NOMO-1 (cell line): ENCODE results near the gene CAMTA2.
A peak's percentile ranks its signal among the peaks of the same experiment; 100 is the strongest.

Experiments used
- DNase-seq, 2 experiments: peaks; one replicate each; lab custom pipeline; 2025; ENCODE audit not compliant: unreplicated experiment in 2 of 2; lab: John Stamatoyannopoulos, UW

CAMTA2 gene

DNA sequence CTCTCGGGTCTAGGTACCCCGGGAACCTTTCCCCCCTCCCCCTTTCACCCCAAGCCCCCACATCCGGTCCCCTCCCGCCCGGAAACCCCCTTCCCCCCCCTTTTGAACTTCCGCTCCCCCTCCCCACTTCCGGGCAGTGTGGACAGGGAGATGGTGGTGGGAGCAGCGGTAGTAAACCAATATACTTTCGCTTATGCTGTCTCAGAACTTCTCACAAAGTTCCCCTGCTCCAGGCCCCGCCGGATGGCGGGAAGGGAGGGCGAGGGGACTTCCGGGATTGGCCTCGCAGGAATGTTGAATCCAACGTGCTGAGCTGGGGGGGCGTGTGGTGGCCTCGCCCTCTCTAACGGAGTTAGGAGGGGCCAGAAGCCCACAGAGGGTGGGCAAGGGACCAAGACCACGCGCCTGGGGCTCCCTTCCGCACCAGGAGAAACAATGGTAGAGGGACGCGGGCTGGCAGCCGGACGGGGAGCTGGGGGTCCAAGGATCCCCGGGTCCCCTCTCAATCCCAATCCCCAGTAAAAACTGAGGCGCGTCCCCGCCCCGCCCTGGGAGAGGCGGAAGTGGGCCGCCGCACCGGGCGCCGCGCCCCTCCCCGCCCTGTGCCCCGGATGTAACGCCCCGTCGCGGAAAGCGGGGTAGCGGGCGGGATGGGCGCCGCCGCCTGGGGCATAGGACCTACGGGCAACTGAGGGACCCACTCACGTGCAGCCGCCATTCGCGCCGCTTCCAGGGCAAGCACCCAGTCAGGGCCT lies 39.9 kb downstream of the CAMTA2 start:
- peak in 1 of 2 experiments; percentile 45 for DNase-seq

DNA sequence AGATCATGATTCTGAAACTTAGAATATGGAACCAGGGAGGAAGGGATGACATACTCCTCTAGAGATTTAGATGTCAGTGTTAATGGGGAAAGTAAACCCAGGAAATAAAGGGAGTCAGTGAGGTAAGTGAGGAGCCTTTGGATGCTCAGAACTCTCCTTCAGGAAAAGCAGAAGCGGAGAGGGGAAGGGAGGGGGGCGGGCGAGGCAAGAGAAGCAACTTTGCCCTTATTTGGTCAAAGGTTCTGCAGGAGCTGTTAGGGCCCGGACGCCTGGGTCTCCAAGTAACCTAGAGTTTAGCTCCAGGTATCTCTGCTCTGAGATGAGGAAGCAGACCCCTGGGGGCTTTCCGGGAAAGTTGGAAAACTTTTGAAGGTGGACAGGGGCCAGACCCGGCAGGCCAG lies 40.5 kb downstream of the CAMTA2 start:
- peak; percentile 30 to 35 for DNase-seq

DNA sequence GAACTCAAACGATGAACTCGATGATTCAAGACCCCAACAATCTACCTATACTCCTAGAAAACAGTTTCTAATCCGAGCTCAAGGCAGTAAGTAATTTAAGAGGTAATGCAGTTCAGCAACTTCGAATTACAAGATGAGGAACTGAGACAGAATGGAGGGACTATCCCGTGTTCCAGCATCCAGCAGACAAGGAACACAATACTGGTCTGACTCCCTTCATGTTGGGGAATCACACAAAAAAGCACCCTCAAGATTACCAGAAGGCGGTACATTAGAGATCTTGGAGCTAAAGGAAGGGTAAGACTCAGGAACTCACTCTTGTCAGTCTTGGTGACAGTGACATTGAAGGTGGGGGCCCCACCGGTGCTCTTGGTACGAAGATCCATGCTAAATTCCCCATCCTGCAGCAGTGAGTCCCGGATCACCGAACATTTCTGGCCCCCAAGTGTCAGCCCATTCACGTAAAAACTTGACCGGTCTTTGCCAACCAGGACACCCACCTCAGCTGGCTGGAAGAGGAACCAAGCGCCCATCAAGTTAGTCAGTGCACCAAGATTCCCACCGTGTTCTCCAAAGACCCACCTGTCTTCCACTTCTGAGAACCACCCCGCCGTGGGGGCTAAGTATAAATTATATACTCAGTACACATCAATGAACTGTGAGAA lies 41.0 kb downstream of the CAMTA2 start:
- DNase-seq, result peak in 1 of 2 experiments; percentile 15

DNA sequence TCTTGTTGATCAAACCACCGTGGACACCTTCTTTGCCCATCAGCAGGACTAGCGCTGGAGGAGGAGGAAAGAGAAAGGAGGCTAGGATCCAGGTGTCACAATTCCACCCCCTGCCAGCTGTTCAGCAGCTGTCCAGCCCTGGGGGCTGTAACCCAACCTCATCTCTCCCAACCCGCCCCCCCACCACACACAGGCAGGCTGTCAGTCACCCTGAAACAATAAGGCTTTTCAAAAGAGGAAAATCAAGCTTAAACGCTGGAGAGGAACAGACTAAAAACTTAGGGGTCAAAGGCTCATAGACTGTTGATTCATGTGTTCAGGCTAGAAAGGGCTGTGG lies 41.6 kb downstream of the CAMTA2 start:
- DNase-seq, result no peak

DNA sequence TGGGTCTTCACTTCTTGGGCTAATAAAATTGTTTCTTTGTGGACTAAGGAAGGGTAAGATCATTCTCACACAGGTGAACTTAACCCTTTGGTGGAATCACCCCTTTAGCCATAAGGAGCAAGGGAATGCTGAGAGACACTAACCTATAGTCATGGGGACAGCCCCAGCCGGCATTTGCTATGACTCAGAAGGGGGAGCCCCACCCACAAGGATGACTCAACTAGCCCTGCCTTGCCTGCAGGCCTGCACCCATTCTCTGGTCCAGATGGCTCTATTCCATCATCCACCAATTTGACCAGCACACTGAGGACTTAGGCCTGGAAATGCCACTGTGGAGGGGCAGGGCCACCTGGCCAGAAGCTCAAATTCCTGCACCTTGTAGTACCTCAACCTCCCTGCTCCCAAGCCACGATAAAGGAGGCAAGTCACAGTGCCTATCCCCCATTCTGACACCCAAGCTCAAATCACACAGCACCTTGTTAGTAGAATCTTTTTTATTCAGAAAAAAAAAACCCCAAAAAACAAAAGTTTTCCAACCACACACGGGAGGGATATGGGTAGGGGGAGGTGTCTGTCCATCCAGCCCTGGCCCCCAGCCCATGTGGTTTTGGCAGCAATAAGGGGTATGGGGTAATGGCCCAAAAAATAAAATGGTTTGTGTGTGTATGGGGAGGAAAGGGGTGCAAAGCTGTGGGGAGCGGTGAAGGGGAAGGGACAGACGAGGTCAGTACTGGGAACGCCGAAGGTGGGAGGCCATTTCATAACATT lies 42.1 kb downstream of the CAMTA2 start:
- DNase-seq, result peak; percentile 79 to 81

DNA sequence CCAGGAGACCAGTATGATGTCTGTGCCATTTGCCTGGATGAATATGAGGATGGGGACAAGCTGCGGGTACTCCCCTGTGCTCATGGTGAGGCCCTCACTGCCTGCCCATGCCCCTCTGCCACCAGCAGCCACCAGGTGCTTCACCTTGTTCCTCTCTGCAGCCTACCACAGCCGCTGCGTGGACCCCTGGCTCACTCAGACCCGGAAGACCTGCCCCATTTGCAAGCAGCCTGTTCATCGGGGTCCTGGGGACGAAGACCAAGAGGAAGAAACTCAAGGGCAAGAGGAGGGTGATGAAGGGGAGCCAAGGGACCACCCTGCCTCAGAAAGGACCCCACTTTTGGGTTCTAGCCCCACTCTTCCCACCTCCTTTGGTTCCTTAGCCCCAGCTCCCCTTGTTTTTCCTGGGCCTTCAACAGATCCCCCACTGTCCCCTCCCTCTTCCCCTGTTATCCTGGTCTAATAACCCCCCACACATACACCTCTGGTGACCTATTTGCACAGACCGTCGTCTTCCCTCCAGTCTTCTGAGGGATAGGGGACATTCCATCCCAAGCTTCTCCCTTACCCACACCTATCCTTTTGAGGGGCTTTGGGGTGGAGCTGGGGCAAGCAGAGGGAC lies 42.8 kb downstream of the CAMTA2 start:
- DNase-seq, result no peak

DNA sequence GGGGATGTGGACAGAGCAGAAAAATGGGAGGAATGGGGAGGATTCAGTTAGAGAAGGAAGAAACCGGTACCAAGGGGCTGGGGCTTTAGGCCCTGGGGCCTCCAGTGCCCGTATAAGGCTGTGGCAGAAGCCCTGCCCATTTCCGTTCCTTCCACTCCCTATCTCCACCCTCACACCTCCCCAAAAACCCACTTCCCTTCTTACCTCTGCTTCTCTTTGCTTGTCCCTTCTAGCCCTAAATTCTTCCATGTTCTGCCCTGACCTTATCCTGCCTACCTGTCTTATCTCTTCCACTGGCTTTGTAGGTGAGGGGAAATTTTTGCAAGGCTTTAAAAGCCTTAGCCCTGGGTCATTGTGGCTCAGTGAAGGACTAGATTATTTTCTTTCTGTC lies 43.3 kb downstream of the CAMTA2 start:
- peak; percentile 84 to 89 for DNase-seq

DNA sequence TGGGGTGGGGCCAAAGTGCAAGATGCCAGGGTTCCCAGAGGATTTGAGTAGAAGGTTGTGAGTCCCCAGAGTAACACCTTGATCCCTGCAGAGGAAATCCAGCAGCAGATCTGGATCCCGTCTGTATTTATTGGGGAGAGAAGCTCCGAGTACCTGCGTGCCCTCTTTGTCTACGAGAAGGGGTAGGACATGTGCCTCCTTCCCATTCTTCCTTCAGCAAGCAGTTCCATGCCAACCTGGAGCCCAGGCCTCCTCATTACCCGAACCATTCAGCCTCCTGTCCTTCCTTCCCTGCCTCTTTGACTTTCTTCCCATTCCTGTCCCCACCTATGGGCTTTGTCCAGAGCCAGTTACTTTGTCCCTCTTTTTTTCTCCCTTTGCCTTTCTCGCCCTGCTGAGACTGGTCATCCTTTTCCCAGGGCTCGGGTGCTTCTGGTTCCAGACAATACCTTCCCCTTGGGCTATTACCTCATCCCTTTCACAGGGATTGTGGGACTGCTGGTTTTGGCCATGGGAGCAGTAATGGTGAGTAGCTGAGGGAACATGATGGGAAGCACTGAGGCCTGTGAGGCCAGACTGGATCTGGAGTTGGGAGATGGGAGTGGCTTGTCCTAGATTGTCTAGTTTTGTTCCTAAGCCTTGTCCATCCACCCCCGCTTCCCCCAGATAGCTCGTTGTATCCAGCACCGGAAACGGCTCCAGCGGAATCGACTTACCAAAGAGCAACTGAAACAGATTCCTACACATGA lies 44.5 kb downstream of the CAMTA2 start:
- no peak for DNase-seq

DNA sequence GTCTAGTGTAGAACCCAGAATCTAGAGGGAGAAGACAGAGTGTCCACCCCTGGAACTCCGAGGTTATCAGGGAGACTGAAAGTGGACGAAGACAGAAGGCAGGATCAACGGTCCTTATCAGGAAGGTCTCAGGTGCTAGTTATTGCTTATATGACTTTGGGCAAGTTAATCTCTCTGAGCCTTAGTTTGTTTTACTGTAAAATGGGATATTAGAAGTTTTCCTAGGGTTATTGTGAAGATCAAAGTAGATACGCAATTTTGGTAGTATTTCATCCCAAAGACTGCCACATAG lies 46.2 kb downstream of the CAMTA2 start:
- no peak for DNase-seq

DNA sequence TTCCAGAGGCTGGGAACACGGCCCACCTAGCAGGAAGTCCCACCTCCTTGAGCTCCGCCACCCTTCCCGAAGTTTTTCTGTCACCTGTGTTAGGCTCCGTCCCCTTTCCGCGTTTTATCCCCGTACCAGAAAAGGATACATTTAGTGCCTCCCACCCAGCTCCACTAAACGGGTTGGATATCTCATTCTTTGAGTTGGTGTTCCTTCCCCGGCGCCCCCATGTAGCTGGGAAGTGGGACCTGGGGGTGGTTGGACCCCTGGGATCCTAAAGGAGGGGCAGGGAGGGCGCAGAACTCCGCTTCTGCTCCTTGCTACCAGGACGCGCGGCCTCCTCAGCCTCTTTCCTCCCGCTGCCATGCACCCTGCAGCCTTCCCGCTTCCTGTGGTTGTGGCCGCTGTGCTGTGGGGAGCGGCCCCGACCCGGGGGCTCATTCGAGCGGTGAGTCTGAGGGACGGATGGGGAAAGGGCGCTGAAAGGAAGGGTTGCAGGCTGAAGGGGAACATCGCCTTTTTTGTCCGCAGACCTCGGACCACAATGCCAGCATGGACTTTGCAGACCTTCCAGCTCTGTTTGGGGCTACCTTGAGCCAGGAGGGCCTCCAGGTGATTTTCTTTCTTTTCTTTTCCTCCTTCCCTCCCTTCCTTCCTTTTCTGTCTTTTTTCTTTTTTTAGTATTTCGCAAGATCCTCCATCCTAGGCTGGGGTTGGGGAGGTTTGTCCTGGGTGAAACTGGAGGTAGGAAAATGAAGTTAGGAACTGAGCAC lies 46.7 kb downstream of the CAMTA2 start:
- no peak for DNase-seq

DNA sequence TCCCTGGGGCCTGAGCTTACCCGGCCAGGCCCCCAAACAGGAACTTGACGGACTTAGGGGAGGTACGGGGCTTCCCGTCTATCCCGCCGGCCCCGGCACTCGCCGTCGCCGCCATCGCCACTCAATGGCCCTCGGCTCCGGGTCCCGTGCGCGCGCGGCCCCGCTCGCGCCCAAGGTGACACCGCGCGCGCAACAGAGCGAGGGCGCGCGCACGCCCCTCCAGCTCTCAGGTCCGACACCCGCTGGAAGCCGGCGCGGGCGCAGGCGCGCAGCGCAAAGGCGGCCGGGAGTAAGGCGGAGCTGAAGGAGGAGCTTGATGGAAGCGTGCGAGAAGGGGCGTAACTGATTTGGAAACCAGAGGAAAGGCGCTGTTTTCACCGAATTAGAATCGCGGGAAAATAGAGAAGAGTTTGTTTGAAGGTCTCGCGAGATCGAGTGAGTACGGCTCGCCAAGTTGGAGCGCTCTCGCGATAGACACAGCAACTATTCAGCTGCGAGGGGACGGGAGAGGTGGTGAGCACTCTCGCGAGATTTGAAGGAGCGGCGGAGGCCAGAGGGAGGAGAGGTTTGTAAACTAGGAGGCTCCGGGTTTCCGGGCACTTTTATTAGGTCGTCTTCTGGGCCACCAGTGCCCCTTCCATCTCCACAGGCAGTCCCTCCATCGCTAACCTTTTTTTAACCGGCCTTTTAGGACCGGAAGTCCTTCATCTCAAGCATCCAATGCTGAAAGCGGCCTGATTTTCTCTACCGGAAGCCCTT lies 47.5 kb downstream of the CAMTA2 start, which contains the start of the genes RNF167 and SLC25A11:
RNF167 (plus strand) TSS at position 473 of the 759 bp plus-strand sequence. CDS start 642 bp downstream, outside the sequence.
SLC25A11 (minus strand) TSS at position 251 of the 759 bp plus-strand sequence; CDS start at position 115, 136 bp downstream.
- DNase-seq, result peak; percentile 99

DNA sequence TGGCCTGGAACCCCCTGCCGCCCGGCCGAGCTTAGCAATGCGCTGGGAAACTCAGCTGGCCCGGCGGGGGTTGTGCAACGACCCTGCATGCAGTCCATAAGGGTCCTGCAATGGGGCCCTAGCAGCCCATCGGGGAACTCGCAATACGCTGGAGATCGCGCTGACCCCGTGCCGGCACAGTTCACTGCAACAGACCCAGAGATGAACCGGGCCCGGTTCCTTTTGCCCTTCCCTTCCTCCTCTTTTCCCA lies 48.0 kb downstream of the CAMTA2 start:
- no peak for DNase-seq

DNA sequence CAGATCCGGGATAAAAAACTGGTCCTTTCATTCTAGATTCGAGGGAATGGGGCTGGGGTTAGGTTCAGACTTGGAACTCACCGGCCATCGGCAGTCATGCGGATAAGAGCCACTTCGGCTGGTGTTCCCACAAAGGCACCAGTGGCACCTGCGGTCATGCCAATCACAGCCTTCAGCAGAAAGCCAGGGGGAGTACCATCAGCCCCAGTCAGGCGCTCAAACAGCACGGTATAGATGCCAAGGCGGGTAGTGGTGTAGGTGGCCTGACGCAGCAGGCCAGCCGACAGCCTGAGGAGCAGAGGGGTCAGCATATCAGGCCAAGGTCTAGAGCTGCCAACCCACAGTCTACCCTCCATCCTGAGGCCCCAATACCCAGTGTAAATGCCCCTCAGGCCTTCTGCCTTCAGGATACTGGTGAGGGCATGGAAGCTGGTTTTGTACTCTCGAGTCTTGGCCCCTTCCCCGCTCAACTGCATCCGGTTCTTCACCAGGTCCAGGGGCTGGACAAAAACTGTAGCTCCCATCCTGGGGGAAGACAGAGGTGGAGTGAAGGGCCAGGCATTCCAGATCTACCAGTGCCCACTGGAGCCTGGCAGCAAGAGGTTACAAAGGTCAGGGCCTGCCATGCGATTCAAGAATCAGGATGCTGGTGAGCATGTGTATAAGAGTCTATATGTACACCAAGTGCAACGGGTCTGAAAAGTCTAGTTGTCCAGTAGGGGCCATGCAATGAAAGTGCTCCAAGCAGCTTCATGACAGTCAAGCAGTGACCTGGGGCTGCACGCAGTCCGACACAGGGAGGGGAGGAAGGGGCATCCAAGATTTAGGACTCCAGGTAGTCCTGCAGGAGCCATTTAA lies 48.6 kb downstream of the CAMTA2 start:
- peak in 1 of 2 experiments; percentile 12 for DNase-seq

DNA sequence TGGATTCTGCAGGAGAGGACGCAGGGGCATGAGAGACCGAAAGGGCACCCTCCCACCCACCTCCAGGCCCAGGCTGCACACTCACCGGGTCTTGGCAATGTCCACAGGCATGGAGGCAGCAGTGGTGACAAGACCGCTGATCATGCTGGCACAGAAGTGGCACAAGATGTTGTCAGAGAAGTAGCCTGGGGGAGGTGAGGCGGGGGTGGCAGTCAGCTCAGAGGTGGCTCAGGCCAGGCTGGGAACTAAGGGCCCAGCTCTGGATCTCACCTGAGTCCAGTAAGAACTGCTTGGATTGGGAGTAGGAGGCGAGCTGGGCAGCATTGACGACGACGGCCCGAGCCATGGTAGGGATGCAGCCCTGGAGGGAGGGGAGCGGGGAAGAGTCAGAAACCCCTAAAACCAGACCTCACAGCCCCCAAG lies 49.4 kb downstream of the CAMTA2 start:
- DNase-seq, result no peak

DNA sequence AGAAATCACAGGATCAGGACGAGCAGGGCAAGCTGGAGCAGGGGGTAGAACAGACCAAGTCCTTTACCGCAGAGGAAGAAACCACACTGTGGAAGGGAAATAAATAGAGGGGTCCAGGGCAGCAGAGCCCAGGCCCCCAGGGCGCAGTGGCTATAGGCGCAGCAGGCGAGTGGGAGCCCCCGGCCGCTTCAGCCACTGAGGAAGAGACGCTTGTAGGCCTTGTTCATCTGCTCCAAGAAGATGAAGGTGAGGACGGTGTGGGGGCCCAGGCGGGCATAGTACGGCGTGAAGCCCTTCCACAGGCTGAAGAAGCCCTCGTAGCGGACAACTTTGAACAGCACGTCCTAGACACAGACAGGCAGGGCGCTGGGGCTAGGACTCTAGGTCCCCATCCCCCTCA lies 49.9 kb downstream of the CAMTA2 start:
- DNase-seq, result no peak

DNA sequence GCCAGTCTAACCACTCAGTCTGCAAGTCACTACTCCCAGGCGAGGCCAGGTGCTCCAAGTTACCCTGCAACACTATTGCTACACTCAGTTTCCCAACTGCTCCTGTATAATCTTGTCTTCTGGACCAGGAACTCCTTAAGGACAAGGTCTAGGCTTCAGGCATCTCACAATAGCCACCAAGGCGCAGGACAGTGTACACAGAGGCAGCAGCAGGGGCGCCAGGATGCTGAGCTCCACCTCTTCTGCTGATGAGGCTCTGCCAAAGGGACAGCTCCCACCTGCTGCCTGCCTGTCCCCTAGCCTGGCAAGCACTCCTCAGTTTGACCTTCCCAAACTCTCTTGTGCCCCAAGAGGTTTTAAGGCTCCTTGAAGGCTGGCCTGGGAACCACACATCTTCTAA lies 51.0 kb downstream of the CAMTA2 start:
- no peak for DNase-seq

DNA sequence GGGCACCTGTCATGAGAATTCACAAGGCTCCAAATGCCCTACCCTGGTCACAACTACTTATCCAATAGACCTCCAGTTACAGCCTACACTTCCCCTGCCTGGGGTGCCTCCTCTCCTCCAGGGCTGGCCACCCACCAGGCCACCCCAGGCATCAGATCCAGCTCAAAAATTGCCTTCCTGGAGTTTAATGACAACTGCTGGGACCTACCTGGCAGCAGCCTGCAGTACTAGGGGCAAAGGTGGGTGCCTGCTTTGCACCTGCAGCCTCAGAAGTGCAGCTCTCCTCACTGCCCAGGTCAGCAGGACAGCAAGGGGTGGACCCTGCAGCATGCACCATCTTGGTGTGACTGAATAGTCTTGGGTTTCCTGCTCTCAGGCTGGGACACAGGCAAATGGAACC lies 51.8 kb downstream of the CAMTA2 start:
- DNase-seq, result no peak

DNA sequence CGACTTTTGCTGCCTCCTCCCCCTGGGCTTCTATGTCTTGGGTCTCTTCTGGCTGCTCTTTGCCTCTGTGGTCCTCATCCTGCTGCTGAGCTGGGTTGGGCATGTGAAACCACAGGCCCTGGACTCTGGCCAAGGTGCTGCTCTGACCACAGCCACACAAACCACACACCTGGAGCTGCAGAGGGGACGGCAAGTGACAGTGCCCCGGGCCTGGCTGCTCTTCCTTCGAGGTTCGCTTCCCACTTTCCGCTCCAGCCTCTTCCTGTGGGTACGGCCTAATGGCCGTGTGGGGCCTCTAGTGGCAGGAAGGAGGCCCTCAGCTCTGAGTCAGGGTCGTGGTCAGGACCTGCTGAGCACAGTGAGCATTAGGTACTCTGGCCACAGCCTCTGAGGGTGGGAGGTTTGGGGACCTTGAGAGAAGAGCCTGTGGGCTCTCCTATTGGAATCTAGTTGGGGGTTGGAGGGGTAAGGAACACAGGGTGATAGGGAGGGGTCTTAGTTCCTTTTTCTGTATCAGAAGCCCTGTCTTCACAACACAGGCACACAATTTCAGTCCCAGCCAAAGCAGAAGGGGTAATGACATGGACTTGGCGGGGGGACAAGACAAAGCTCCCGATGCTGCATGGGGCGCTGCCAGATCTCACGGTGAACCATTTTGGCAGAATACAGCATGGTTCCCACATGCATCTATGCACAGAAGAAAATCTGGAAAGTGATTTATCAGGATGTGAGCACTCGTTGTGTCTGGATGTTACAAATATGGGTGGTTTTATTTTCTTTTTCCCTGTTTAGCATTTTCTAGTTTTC lies 53.1 kb downstream of the CAMTA2 start:
- peak; percentile 50 to 54 for DNase-seq
